HepG2 (cell line): Measurements from ENCODE around the gene ZNF660. TPM values are rescaled to one million over a fixed set of nuclear protein-coding genes. Genes with fewer than 3 reads are reported as not detected.
A peak's percentile ranks its signal among the peaks of the same experiment; 100 is the strongest.

Experiments
- ATAC-seq: fragments of 200-7000 bp; cut with Tn5 transposase; 3 replicates; pipeline ENCODE4 v1.9.1; 2020; ENCODE audit warnings: mild to moderate bottlenecking, moderate library complexity
- BruUV-seq: library from RNA; stranded (reverse); fragments of 400-500 nt; replicated peaks from 2 replicates; lab custom pipeline; 2021; lab: Mats Ljungman, UMichigan
- CTCF ChIA-PET: fragments of 300-600 bp; formaldehyde crosslinking; extraction: SDS; loops from one replicate; lab custom pipeline; 2021; ENCODE audit warnings: low total read pairs, inconsistent platforms, low intra/inter-chr PET ratio; lab: Yijun Ruan, JAX
- POLR2A ChIA-PET: fragments of 350-600 bp; sonication (Branson Sonifier 250); formaldehyde crosslinking; loops from one replicate; lab custom pipeline; 2020; ENCODE audit warnings: antibody characterized with exemption, inconsistent platforms; lab: Yijun Ruan, JAX
- DNase-seq: peaks from one replicate; pipeline ENCODE4 v3.0.0-alpha.2; 2015; ENCODE audit warnings: low spot score
- FAIRE-seq: peaks from 3 replicates; lab custom pipeline; 2011; peaks lifted over from hg19 to GRCh38; lab: Jason Lieb, UNC
- H2AFZ ChIP-seq: one replicate; pipeline ENCODE4 v1.6.1; 2011; ENCODE audit warnings: low read length, inconsistent platforms
- H3K27ac ChIP-seq: fragments of 300-600 bp; 3 replicates; pipeline ENCODE4 v1.8.0; 2011; ENCODE audit warnings: mixed run types, mild to moderate bottlenecking, mixed read lengths, low read length, inconsistent platforms; ENCODE audit not compliant: insufficient read depth; ENCODE audit errors: extremely low read length
- H3K27me3 ChIP-seq, 2 experiments: fragments of 200-600 bp in 1 of 2; 2 replicates in 1 of 2; 3 replicates in 1 of 2; pipeline versions ENCODE4 v1.6.0 to v1.8.0; 2011; ENCODE audit warnings: low read length in 2 of 2, mild to moderate bottlenecking in 2 of 2, moderate library complexity in 2 of 2, inconsistent platforms in 1 of 2; ENCODE audit not compliant: insufficient read depth in 2 of 2, control insufficient read depth in 1 of 2
- H3K36me3 ChIP-seq, 2 experiments: fragments of 200-600 bp in 1 of 2; replicated peaks in 1 of 2; 2 replicates in 1 of 2; 3 replicates in 1 of 2; pipeline versions ENCODE4 v1.5.1 to v1.8.0; 2011; ENCODE audit warnings: low read length in 2 of 2, inconsistent platforms in 1 of 2; ENCODE audit not compliant: insufficient read depth in 2 of 2, control insufficient read depth in 1 of 2
- H3K4me1 ChIP-seq: 2 replicates; pipeline ENCODE4 v1.5.1; 2012; ENCODE audit warnings: low read length, inconsistent platforms; ENCODE audit not compliant: insufficient read depth
- H3K4me2 ChIP-seq: 2 replicates; pipeline ENCODE4 v1.6.0; 2011; ENCODE audit warnings: low read depth, low read length, inconsistent platforms
- H3K4me3 ChIP-seq, 3 experiments: fragments of 200-600 bp in 1 of 3; sonication (generic), shearing (Covaris generic) in 1 of 3; replicated peaks in 1 of 3; 2 replicates each; pipeline ENCODE4 v1.5.1; 2011 to 2016; ENCODE audit warnings: low read length in 3 of 3, inconsistent platforms in 2 of 3, low read depth in 2 of 3, mild to moderate bottlenecking in 2 of 3, control low read depth in 1 of 3, mixed read lengths in 1 of 3; ENCODE audit not compliant: insufficient read depth in 1 of 3
- H3K79me2 ChIP-seq: one replicate; pipeline ENCODE4 v1.6.1; 2011; ENCODE audit warnings: low read length, inconsistent platforms; ENCODE audit not compliant: insufficient read depth
- H3K9ac ChIP-seq: 2 replicates; pipeline ENCODE4 v1.6.0; 2011; ENCODE audit warnings: mild to moderate bottlenecking, low read depth, low read length, inconsistent platforms; ENCODE audit not compliant: insufficient read depth
- H3K9me3 ChIP-seq: 2 replicates; pipeline ENCODE4 v1.5.1; 2012; ENCODE audit warnings: mild to moderate bottlenecking, low read length
- H4K20me1 ChIP-seq: 2 replicates; pipeline ENCODE4 v1.6.0; 2011; ENCODE audit warnings: inconsistent platforms, mild to moderate bottlenecking, low read length, moderate library complexity; ENCODE audit not compliant: insufficient read depth
- ARNT2 ChIP-seq: sonication (generic); formaldehyde crosslinking; IDR thresholded peaks from 2 replicates; pipeline ENCODE4 v1.8.0; 2022; ENCODE audit warnings: mild to moderate bottlenecking, low read depth, missing genetic modification reagents, moderate library complexity
- BATF2 ChIP-seq: sonication (generic); formaldehyde crosslinking; IDR thresholded peaks from 2 replicates; pipeline ENCODE4 v1.8.0; 2022; ENCODE audit warnings: mild to moderate bottlenecking, missing genetic modification reagents, moderate library complexity
- FOXC1 ChIP-seq: sonication (generic); formaldehyde crosslinking; IDR thresholded peaks from 2 replicates; pipeline ENCODE4 v1.8.0; 2022; ENCODE audit warnings: mild to moderate bottlenecking, missing genetic modification reagents, borderline replicate concordance
- GABPA ChIP-seq, 2 experiments: IDR thresholded peaks; 2 replicates each; pipeline ENCODE4 v1.6.1; 2011 to 2016; ENCODE audit warnings: low read depth in 2 of 2, low read length in 1 of 2, missing biosample characterization in 1 of 2, missing genetic modification characterization in 1 of 2
- KDM5B ChIP-seq: sonication (generic); formaldehyde crosslinking; IDR thresholded peaks from 2 replicates; pipeline ENCODE4 v1.4.0; 2020; ENCODE audit warnings: missing genetic modification reagents, mild to moderate bottlenecking, borderline replicate concordance
- PITX1 ChIP-seq: sonication (generic); formaldehyde crosslinking; IDR thresholded peaks from 2 replicates; pipeline ENCODE4 v1.5.1; 2020; ENCODE audit warnings: mild to moderate bottlenecking, missing genetic modification reagents
- RFXAP ChIP-seq: sonication (generic); formaldehyde crosslinking; IDR thresholded peaks from 2 replicates; pipeline ENCODE4 v1.4.0; 2020; ENCODE audit warnings: missing genetic modification reagents, borderline replicate concordance
- THAP11 ChIP-seq: IDR thresholded peaks from 2 replicates; pipeline ENCODE4 v1.6.1; 2016; ENCODE audit warnings: missing biosample characterization, missing genetic modification reagents
- TOPORS ChIP-seq: sonication (generic); formaldehyde crosslinking; IDR thresholded peaks from 2 replicates; pipeline ENCODE4 v1.8.0; 2023; ENCODE audit warnings: mild to moderate bottlenecking, missing genetic modification reagents
- ZBTB38 ChIP-seq: sonication (generic); formaldehyde crosslinking; IDR thresholded peaks from 2 replicates; pipeline ENCODE4 v1.5.1; 2020; ENCODE audit warnings: mild to moderate bottlenecking, missing genetic modification reagents
- ZBTB42 ChIP-seq: sonication (generic); formaldehyde crosslinking; IDR thresholded peaks from 2 replicates; pipeline ENCODE4 v1.5.0; 2020; ENCODE audit warnings: mild to moderate bottlenecking, missing genetic modification reagents
- ZFAT ChIP-seq: sonication (generic); formaldehyde crosslinking; conservative IDR thresholded peaks from 2 replicates; pipeline ENCODE4 v1.8.1; 2023; ENCODE audit warnings: missing genetic modification reagents, inconsistent platforms
- ZFY ChIP-seq: sonication (generic); formaldehyde crosslinking; IDR thresholded peaks from 2 replicates; pipeline ENCODE4 v1.4.0; 2020; ENCODE audit warnings: missing genetic modification reagents
- ZNF121 ChIP-seq: sonication (generic); formaldehyde crosslinking; IDR thresholded peaks from 2 replicates; pipeline ENCODE4 v1.5.0; 2020; ENCODE audit warnings: mild to moderate bottlenecking, missing genetic modification reagents
- ZNF160 ChIP-seq: sonication (generic); formaldehyde crosslinking; IDR thresholded peaks from 2 replicates; pipeline ENCODE4 v1.8.0; 2022; ENCODE audit warnings: mild to moderate bottlenecking, inconsistent platforms, missing genetic modification reagents
- ZNF224 ChIP-seq: sonication (generic); formaldehyde crosslinking; IDR thresholded peaks from 2 replicates; pipeline ENCODE4 v1.5.0; 2020; ENCODE audit warnings: mild to moderate bottlenecking, missing genetic modification reagents
- ZNF251 ChIP-seq: sonication (generic); formaldehyde crosslinking; IDR thresholded peaks from 2 replicates; pipeline ENCODE4 v1.9.0; 2021; ENCODE audit warnings: mild to moderate bottlenecking, missing genetic modification reagents
- ZNF367 ChIP-seq: sonication (generic); formaldehyde crosslinking; IDR thresholded peaks from 2 replicates; pipeline ENCODE4 v1.4.0; 2020; ENCODE audit warnings: missing genetic modification reagents, borderline replicate concordance
- ZNF543 ChIP-seq: sonication (generic); formaldehyde crosslinking; IDR thresholded peaks from 2 replicates; pipeline ENCODE4 v1.4.0; 2020; ENCODE audit warnings: mild to moderate bottlenecking, missing genetic modification reagents
- ZNF556 ChIP-seq: sonication (generic); formaldehyde crosslinking; IDR thresholded peaks from 2 replicates; pipeline ENCODE4 v1.4.0; 2020; ENCODE audit warnings: mild to moderate bottlenecking, missing genetic modification reagents, borderline replicate concordance
- ZNF780A ChIP-seq: sonication (generic); formaldehyde crosslinking; IDR thresholded peaks from 2 replicates; pipeline ENCODE4 v1.8.0; 2022; ENCODE audit warnings: mild to moderate bottlenecking, missing genetic modification reagents, moderate library complexity
- ZNF816 ChIP-seq: sonication (generic); formaldehyde crosslinking; IDR thresholded peaks from 2 replicates; pipeline ENCODE4 v1.8.0; 2022; ENCODE audit warnings: missing genetic modification reagents, mild to moderate bottlenecking, borderline replicate concordance
- ZSCAN25 ChIP-seq: sonication (generic); formaldehyde crosslinking; IDR thresholded peaks from 2 replicates; pipeline ENCODE4 v1.8.0; 2022; ENCODE audit warnings: mild to moderate bottlenecking, missing genetic modification reagents
- WGBS: methylation state at CpG from one replicate; pipeline ENCODE4 v1.1.6; 2017; ENCODE audit warnings: low lambda C conversion rate; 5-methylcytosine and 5-hydroxymethylcytosine counted together
- in situ Hi-C: cut with HindIII; loops from 2 replicates; pipeline ENCODE4 v1.10.0; 2017; ENCODE audit warnings: low pct_unique_long_range_greater_than_20kb; ENCODE audit not compliant: extremely low pct_ligation_motif_present
- intact Hi-C: fragments of 100-400 bp; cut with micrococcal nuclease; formaldehyde crosslinking; loops from one replicate; pipeline ENCODE4 v1.10.0; 2022; ENCODE audit not compliant: unreplicated experiment
- polyA plus RNA-seq, 8 experiments: library from polyadenylated mRNA; depleted of rRNA in 3 of 8; stranded (reverse) in 7 of 8; unstranded in 1 of 8; fragments of >200 nt; fragmentation: Illumina TruSeq in 4 of 8; extraction: Trizol in 4 of 8; gene quantifications; 2 replicates each; pipeline versions ENCODE4 v1.2.1 to v1.2.3, GENCODE V29; 2011 to 2016; ENCODE audit warnings: low read depth in 4 of 8, missing spikeins in 1 of 8, mixed read lengths in 1 of 8; ENCODE audit not compliant: insufficient read depth in 1 of 8
- total RNA-seq, 5 experiments: library from RNA; depleted of rRNA; stranded (reverse); fragments of >200 nt; fragmentation: Illumina TruSeq; extraction: Trizol; gene quantifications; 2 replicates each; pipeline ENCODE4 v1.2.3, GENCODE V29; 2016; ENCODE audit warnings: low read depth in 1 of 5
- TF ChIP-seq, protein P1 (sequence below): IDR thresholded peaks from 2 replicates; pipeline ENCODE4 v1.6.1; 2016

ZNF660 gene
- total and polyA plus RNA-seq, 2 of the 13 experiments (the other 11 are each of a cell fraction or from before 2014, with no cell fraction given) = 0.91 to 3.3 TPM

- H4K20me1 ChIP-seq = no peaks in the 10 kb centered on the region
- ChIA-PET POLR2A (interaction anchor here (0.7 to 1.2 kb wide), 5 partner anchors 29 to 1135 kb away, joined by 3 to 4 read pairs (median 3); partner anchors contain the start of genes EXOSC7, SACM1L, ZDHHC3 and ZNF660), CTCF (no interaction called here)
- BruUV-seq = no TSS peak
- peak; percentile 89 for ATAC-seq
- H3K4me1 ChIP-seq = peaks cover 25% of the 10 kb centered on the region; the same call in 1 of the 2 replicates
- H3K4me3 ChIP-seq = peak within 1 kb of the TSS; percentile 58 to 75 (median 74)
- intact Hi-C loops (no loop called here), in situ Hi-C loops (no loop called here)
- peak within 1 kb of the TSS; percentile 64 for H3K4me2 ChIP-seq
- peaks cover 1 to 27% of the 10 kb centered on the region in 2 experiments; a peak in 4 of 5 replicates for H3K27me3 ChIP-seq
- WGBS = 48% methylated on average over 26 of the region's 68 CpGs
- no peaks in the 10 kb centered on the region for H3K79me2 ChIP-seq
- peak within 1 kb of the TSS; percentile 49 for H3K27ac ChIP-seq
- DNase-seq = peak; percentile 37
- FAIRE-seq = no peak
- H3K9me3 ChIP-seq = no peaks in the 10 kb centered on the region
- peak within 1 kb of the TSS; percentile 10 for H2AFZ ChIP-seq
- H3K9ac ChIP-seq = peak within 1 kb of the TSS; percentile 67
- peaks cover 0 to 1% of the 10 kb centered on the region in 2 experiments; a peak in 1 of 5 replicates for H3K36me3 ChIP-seq
- TF ChIP-seq TOPORS = no peak
- TF ChIP-seq ZNF121 (CRISPR knock-in tag) = 0 out of 2 replicates have a peak, but pooled peaks have one; percentile 10
- no peak for TF ChIP-seq PITX1
- no peak for TF ChIP-seq ZNF367
- TF ChIP-seq, protein P1, sequence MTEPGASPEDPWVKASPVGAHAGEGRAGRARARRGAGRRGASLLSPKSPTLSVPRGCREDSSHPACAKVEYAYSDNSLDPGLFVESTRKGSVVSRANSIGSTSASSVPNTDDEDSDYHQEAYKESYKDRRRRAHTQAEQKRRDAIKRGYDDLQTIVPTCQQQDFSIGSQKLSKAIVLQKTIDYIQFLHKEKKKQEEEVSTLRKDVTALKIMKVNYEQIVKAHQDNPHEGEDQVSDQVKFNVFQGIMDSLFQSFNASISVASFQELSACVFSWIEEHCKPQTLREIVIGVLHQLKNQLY = no peak
- TF ChIP-seq RFXAP (CRISPR knock-in tag) = 0 out of 2 replicates have a peak, but pooled peaks have one; percentile 32
- TF ChIP-seq ZNF543 = no peak
- TF ChIP-seq ZFY (CRISPR knock-in tag) = peak; percentile 77
- TF ChIP-seq ZNF251 (CRISPR knock-in tag) = no peak
- TF ChIP-seq GABPA (IDR thresholded peaks at IDR 0.05; ENCODE audit: low read depth, low read length) = peak; percentile 80
- peak; percentile 89 for TF ChIP-seq GABPA (CRISPR knock-in tag; IDR thresholded peaks at IDR 0.05; ENCODE audit: low read depth)
- peak; percentile 76 for TF ChIP-seq ZBTB38 (CRISPR knock-in tag)
- TF ChIP-seq KDM5B (CRISPR knock-in tag) = peak; percentile 85
- TF ChIP-seq ZBTB42 (CRISPR knock-in tag) = no peak
- no peak for TF ChIP-seq ZSCAN25
- 0 out of 2 replicates have a peak, but pooled peaks have one; percentile 34 for TF ChIP-seq ZNF780A (CRISPR knock-in tag)
- TF ChIP-seq ZFAT (CRISPR knock-in tag) = no peak
- peak; percentile 53; the same call in 1 of the 2 replicates for TF ChIP-seq ZNF556 (CRISPR knock-in tag)
- 0 out of 2 replicates have a peak, but pooled peaks have one; percentile 28 for TF ChIP-seq FOXC1 (CRISPR knock-in tag)
- TF ChIP-seq BATF2 (CRISPR knock-in tag) = 0 out of 2 replicates have a peak, but pooled peaks have one; percentile 55
- no peak for TF ChIP-seq ZNF160
- TF ChIP-seq THAP11 (CRISPR knock-in tag) = peak; percentile 68
- 0 out of 2 replicates have a peak, but pooled peaks have one; percentile 32 for TF ChIP-seq ARNT2 (CRISPR knock-in tag)
- no peak for TF ChIP-seq ZNF224 (CRISPR knock-in tag)
- TF ChIP-seq ZNF816 (CRISPR knock-in tag) = 0 out of 2 replicates have a peak, but pooled peaks have one; percentile 39
Observed at GRCh38 chr3:44554626-44555592, 29.9 kb upstream of the ZNF660 start, which contains the start of gene ZKSCAN7. Gene ZKSCAN7 (plus strand): TSS chr3:44555193. CDS start chr3:44557048, 1,855 bp downstream.
